Left cardiac atrium (tissue), 4 donors: ENCODE results near the gene WFDC10B. TPM values are rescaled to one million over a fixed set of nuclear protein-coding genes. Genes with fewer than 3 reads are reported as not detected.
"Not testable (repeated sequence)": the region's sequence is repeated elsewhere in the genome, so short reads cannot be mapped to it uniquely, and the experiment has no call there.

Experiments
- ATAC-seq, 2 donors: fragments of 200-7000 bp; cut with Tn5 transposase; one replicate each; pipeline ENCODE4 v1.9.1; 2020; ENCODE audit warnings: mild to moderate bottlenecking in 2 of 2, moderate library complexity in 2 of 2
- DNase-seq: peaks from one replicate; pipeline ENCODE4 v3.0.0-alpha.2; 2020
- intact Hi-C, 2 donors: fragments of 100-400 bp; cut with DNase I; formaldehyde crosslinking; loops; one replicate each; pipeline versions ENCODE4 v1.14.1 to v1.15.1; 2022 to 2023
- long read RNA-seq: library from polyadenylated mRNA; unstranded; transcript quantifications from one replicate; pipeline ENCODE4 v2.0.0, GENCODE V29; 2021
- total RNA-seq, 2 donors: library from RNA; stranded (reverse); fragmentation: NEBNext Ultra II Directional; extraction: Animal tissue kit (Norgen Biotek cat#: 25700); gene quantifications; one replicate each; pipeline ENCODE4 v1.2.1, GENCODE V29; 2021
- donor health status: DM: no; HTN: yes; CAD: no.
- donor health status: DM: no; HTN: yes; CAD: no; lungs with severe emphysema.
- donor health status: DM: yes; HTN: yes; CAD: no.
- donor health status: Dilated cardiomyopathy.

WFDC10B gene
- total RNA-seq, result not detected
- long read RNA-seq, result 0 reads

- ATAC-seq, result peak in 1 of 2 donors; percentile 37
- intact Hi-C loops, result loop anchor here in 1 of 2 donors (5.0 kb wide), 1 partner anchor 328 kb away; the partner anchor contains the start of gene TP53TG5
- DNase-seq, result no peak
Observed at GRCh38 chr20:45704969-45705637, at the start of gene WFDC10B. Gene WFDC10B, minus strand, starts transcription at chr20:45705019. Its CDS starts 19,027 bp downstream, at chr20:45685992.

- no peak for ATAC-seq
- DNase-seq, result no peak
- intact Hi-C loops, result no loop called here
Observed at GRCh38 chr20:45752746-45753145, 47.9 kb upstream of the WFDC10B start.

- intact Hi-C loops, result no loop called here
- no peak for DNase-seq
- no peak for ATAC-seq
Observed at GRCh38 chr20:45751721-45752120, 46.9 kb upstream of the WFDC10B start.

GRCh38 chr20:45745015-45745414 lies 40.2 kb upstream of the WFDC10B start:
- intact Hi-C loops, result no loop called here
- no peak for ATAC-seq
- no peak for DNase-seq

- ATAC-seq (no peak), DNase-seq (no peak)
- intact Hi-C loops, result no loop called here
Observed at GRCh38 chr20:45742596-45742995, 37.8 kb upstream of the WFDC10B start.

GRCh38 chr20:45735988-45736387 lies 31.2 kb upstream of the WFDC10B start:
- DNase-seq, result no peak
- intact Hi-C loops, result no loop called here
- ATAC-seq, result no peak

- ATAC-seq (no peak), DNase-seq (no peak)
- intact Hi-C loops, result no loop called here
Observed at GRCh38 chr20:45735552-45735951, 30.7 kb upstream of the WFDC10B start.

GRCh38 chr20:45732199-45732598 lies 27.4 kb upstream of the WFDC10B start:
- DNase-seq, result no peak
- no peak for ATAC-seq
- intact Hi-C loops, result no loop called here

- ATAC-seq (no peak), DNase-seq (no peak)
- intact Hi-C loops, result no loop called here
Observed at GRCh38 chr20:45727044-45727443, 22.2 kb upstream of the WFDC10B start.

GRCh38 chr20:45725134-45725533 lies 20.3 kb upstream of the WFDC10B start:
- DNase-seq, result no peak
- ATAC-seq, result no peak
- intact Hi-C loops, result no loop called here

GRCh38 chr20:45722047-45722446 lies 17.2 kb upstream of the WFDC10B start, which contains the start of gene SPINT4:
Gene SPINT4, plus strand, starts transcription at chr20:45722347. Its CDS starts 21 bp downstream, at chr20:45722368.
- no peak for DNase-seq
- no peak for ATAC-seq
- intact Hi-C loops, result no loop called here

- intact Hi-C loops, DNase-seq: not testable (repeated sequence)
Observed at GRCh38 chr20:45716141-45716688, 11.4 kb upstream of the WFDC10B start.

GRCh38 chr20:45701873-45702272 lies 2.9 kb downstream of the WFDC10B start, which contains the start of gene WFDC13:
Gene WFDC13, plus strand, starts transcription at chr20:45702038. Its CDS starts 86 bp downstream, at chr20:45702124.
- no peak for DNase-seq
- intact Hi-C loops, result no loop called here
- no peak for ATAC-seq

More at GRCh38 chr20:45716141-45716688, 11.4 kb upstream of the WFDC10B start:
- ATAC-seq, result not testable (repeated sequence)

GRCh38 chr20:45701104-45701503 lies 3.7 kb downstream of the WFDC10B start:
- no peak for DNase-seq
- no peak for ATAC-seq
- intact Hi-C loops, result no loop called here

- no peak for DNase-seq
- ATAC-seq, result no peak
- intact Hi-C loops, result no loop called here
Observed at GRCh38 chr20:45695496-45695895, 9.3 kb downstream of the WFDC10B start.

- DNase-seq, ATAC-seq, intact Hi-C loops: not testable (repeated sequence)
Observed at GRCh38 chr20:45693346-45693745, 11.5 kb downstream of the WFDC10B start.

GRCh38 chr20:45685896-45686295 lies 18.9 kb downstream of the WFDC10B start:
- ATAC-seq, result no peak
- no peak for DNase-seq
- intact Hi-C loops, result no loop called here

GRCh38 chr20:45679650-45680049 lies 25.2 kb downstream of the WFDC10B start:
- intact Hi-C loops, result no loop called here
- DNase-seq (no peak), ATAC-seq (no peak)

GRCh38 chr20:45672765-45673164 lies 32.1 kb downstream of the WFDC10B start:
- ATAC-seq (no peak), DNase-seq (no peak)

GRCh38 chr20:45670139-45670538 lies 34.7 kb downstream of the WFDC10B start, which contains the start of gene WFDC11:
Gene WFDC11, minus strand, starts transcription at chr20:45670239. Its CDS starts 19,639 bp downstream, at chr20:45650600.
- DNase-seq (no peak), ATAC-seq (no peak)
- intact Hi-C loops, result no loop called here

More at GRCh38 chr20:45672765-45673164, 32.1 kb downstream of the WFDC10B start:
- intact Hi-C loops, result no loop called here
